ENCODE measurements around the gene EVI2A. TPM values are rescaled to one million over a fixed set of nuclear protein-coding genes. Genes with fewer than 3 reads are reported as not detected.

EVI2A gene
- polyA plus RNA-seq, 1 donor (not counting 4 experiments of a cell fraction or from before 2014, with no cell fraction given): 0.12 TPM

DNA sequence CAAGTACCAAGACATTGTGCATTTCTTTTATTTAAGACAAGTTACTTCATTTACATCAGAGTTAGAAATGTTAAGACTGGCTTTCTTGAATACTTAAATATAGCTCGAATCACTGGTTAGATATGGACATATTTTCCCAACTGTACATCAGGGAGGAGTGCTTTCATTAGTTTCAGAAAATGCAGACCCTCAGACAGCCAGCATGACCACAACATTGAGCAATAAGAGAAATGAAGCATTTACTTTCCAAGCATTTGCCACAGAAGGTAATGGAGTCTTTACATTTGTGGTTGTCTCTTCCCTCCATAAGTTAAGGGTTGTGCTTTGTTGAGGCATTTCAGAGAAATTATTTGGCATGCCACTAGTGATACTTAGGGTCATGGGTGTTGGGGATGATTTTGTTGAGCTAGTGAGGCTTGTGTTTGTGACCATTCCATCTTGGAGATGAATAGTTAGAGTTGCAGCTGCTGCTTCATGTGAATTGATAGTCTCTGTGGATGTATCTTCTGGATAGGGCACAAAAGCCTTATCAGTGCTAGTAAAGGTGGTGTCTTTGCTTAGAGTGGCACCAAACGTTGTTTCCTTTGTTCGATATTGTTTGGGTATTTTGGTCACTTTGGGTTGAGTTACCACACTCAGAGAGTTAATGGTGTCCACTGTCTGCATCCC, 26.5 kb downstream of the EVI2A start:
- DNase-seq (ENCODE audit: low read depth, low spot score) (no peak), FAIRE-seq (no peak)
- TF ChIP-seq, protein P1, sequence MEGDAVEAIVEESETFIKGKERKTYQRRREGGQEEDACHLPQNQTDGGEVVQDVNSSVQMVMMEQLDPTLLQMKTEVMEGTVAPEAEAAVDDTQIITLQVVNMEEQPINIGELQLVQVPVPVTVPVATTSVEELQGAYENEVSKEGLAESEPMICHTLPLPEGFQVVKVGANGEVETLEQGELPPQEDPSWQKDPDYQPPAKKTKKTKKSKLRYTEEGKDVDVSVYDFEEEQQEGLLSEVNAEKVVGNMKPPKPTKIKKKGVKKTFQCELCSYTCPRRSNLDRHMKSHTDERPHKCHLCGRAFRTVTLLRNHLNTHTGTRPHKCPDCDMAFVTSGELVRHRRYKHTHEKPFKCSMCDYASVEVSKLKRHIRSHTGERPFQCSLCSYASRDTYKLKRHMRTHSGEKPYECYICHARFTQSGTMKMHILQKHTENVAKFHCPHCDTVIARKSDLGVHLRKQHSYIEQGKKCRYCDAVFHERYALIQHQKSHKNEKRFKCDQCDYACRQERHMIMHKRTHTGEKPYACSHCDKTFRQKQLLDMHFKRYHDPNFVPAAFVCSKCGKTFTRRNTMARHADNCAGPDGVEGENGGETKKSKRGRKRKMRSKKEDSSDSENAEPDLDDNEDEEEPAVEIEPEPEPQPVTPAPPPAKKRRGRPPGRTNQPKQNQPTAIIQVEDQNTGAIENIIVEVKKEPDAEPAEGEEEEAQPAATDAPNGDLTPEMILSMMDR (optimal IDR thresholded peaks at IDR 0.05 in 1 of 3, IDR thresholded peaks at IDR 0.05 in 1 of 3, conservative IDR thresholded peaks at IDR 0.05 in 1 of 3; ENCODE audit: extremely low read depth in 1 of 3, insufficient read depth in 2 of 3, low read length in 3 of 3): no peak
- TF ChIP-seq EZH2 (IDR thresholded peaks at IDR 0.05; ENCODE audit: low read length): no peak
- Histone ChIP-seq H3K4me3 (ENCODE audit: control insufficient read depth in 2 of 3, extremely low read depth in 1 of 3, insufficient read depth in 2 of 3, low read depth in 1 of 3, low read length in 3 of 3) (no peak overlapping the region), H2AFZ (ENCODE audit: control insufficient read depth, low read length) (no peak overlapping the region), H3K9ac (ENCODE audit: control insufficient read depth, extremely low read depth, insufficient read depth, low read length) (no peak overlapping the region), H3K4me1 (ENCODE audit: control insufficient read depth, extremely low read depth, insufficient read depth, low read length) (no peaks in the 10 kb centered on the region), H3K27ac (ENCODE audit: control insufficient read depth, insufficient read depth, low read length) (no peak overlapping the region), H3K79me2 (ENCODE audit: control insufficient read depth, insufficient read depth, low read length) (no peaks in the 10 kb centered on the region), H4K20me1 (ENCODE audit: control insufficient read depth, extremely low read depth, insufficient read depth, low read length) (no peaks in the 10 kb centered on the region), H3K9me3 (ENCODE audit: control insufficient read depth, low read depth, low read length) (no peaks in the 10 kb centered on the region), H3K9me1 (ENCODE audit: control insufficient read depth, extremely low read depth, insufficient read depth, low read length) (no peaks in the 10 kb centered on the region), H3K27me3 (ENCODE audit: control insufficient read depth, extremely low read depth, insufficient read depth, low read length) (no peaks in the 10 kb centered on the region), H3K4me2 (ENCODE audit: control insufficient read depth, extremely low read depth, insufficient read depth, low read depth, low read length) (no peak overlapping the region), H3K36me3 (ENCODE audit: control insufficient read depth in 2 of 2, extremely low read depth in 1 of 2, insufficient read depth in 2 of 2, low read length in 2 of 2) (peaks cover 0 to 1% of the 10 kb centered on the region in 2 experiments)
- dilution Hi-C loops (cut with MboI; ENCODE audit: extremely low pct_ligation_motif_present, low sequenced_read_pairs): no loop called here

DNA sequence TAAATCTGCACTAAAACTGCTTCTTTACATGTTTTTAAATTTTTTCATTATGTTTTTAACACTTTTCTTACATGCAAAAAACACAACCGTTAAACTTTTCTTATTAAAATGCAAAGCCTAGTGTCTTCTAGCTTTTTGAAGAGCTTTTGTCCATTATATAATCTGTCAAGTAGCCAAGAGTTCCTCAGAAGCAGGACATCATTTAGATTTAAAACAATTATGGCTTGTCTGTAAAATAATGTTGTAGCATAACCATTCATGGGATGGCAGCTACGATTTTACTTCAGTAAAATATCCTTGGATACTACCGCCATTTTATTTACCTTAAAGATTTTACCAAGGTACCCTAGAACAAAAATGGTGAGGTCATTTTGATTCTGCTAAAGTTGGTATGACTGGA, 27.2 kb downstream of the EVI2A start:
- no peaks in the 10 kb centered on the region for H3K4me1 ChIP-seq (ENCODE audit: control insufficient read depth, extremely low read depth, insufficient read depth, low read length)
- H3K4me3 ChIP-seq (ENCODE audit: control insufficient read depth in 2 of 3, extremely low read depth in 1 of 3, insufficient read depth in 2 of 3, low read depth in 1 of 3, low read length in 3 of 3): no peak overlapping the region
- no peaks in the 10 kb centered on the region for H3K9me1 ChIP-seq (ENCODE audit: control insufficient read depth, extremely low read depth, insufficient read depth, low read length)
- H2AFZ ChIP-seq (ENCODE audit: control insufficient read depth, low read length): no peak overlapping the region
- no peak overlapping the region for H3K27ac ChIP-seq (ENCODE audit: control insufficient read depth, insufficient read depth, low read length)
- TF ChIP-seq, protein P1 (optimal IDR thresholded peaks at IDR 0.05 in 1 of 3, IDR thresholded peaks at IDR 0.05 in 1 of 3, conservative IDR thresholded peaks at IDR 0.05 in 1 of 3; ENCODE audit: extremely low read depth in 1 of 3, insufficient read depth in 2 of 3, low read length in 3 of 3): no peak
- TF ChIP-seq EZH2 (IDR thresholded peaks at IDR 0.05; ENCODE audit: low read length): no peak
- FAIRE-seq (no peak), DNase-seq (ENCODE audit: low read depth, low spot score) (no peak)
- peaks cover 0 to 1% of the 10 kb centered on the region in 2 experiments for H3K36me3 ChIP-seq (ENCODE audit: control insufficient read depth in 2 of 2, extremely low read depth in 1 of 2, insufficient read depth in 2 of 2, low read length in 2 of 2)
- no peak overlapping the region for H3K9ac ChIP-seq (ENCODE audit: control insufficient read depth, extremely low read depth, insufficient read depth, low read length)
- no peaks in the 10 kb centered on the region for H4K20me1 ChIP-seq (ENCODE audit: control insufficient read depth, extremely low read depth, insufficient read depth, low read length)
- H3K4me2 ChIP-seq (ENCODE audit: control insufficient read depth, extremely low read depth, insufficient read depth, low read depth, low read length): no peak overlapping the region
- H3K9me3 ChIP-seq (ENCODE audit: control insufficient read depth, low read depth, low read length): no peaks in the 10 kb centered on the region
- no peaks in the 10 kb centered on the region for H3K79me2 ChIP-seq (ENCODE audit: control insufficient read depth, insufficient read depth, low read length)
- no peaks in the 10 kb centered on the region for H3K27me3 ChIP-seq (ENCODE audit: control insufficient read depth, extremely low read depth, insufficient read depth, low read length)
- dilution Hi-C loops (cut with MboI; ENCODE audit: extremely low pct_ligation_motif_present, low sequenced_read_pairs): no loop called here

Measured in keratinocyte (primary cell).